Heart left ventricle (tissue), 16 donors: ENCODE results near the gene IRF8. TPM values are rescaled to one million over a fixed set of nuclear protein-coding genes. Genes with fewer than 3 reads are reported as not detected.
A peak's percentile ranks its signal among the peaks of the same experiment; 100 is the strongest.

ENCODE experiments used
- ATAC-seq, 4 donors: fragments of 200-7000 bp; cut with Tn5 transposase; one replicate each; pipeline ENCODE4 v1.9.1; 2020 to 2022; ENCODE audit warnings: moderate library complexity in 4 of 4, mild to moderate bottlenecking in 3 of 4, moderate number of reproducible peaks in 1 of 4
- DNase-seq, 5 donors: peaks; one replicate each; pipeline ENCODE4 v3.0.0-alpha.2; 2020
- H3K27ac ChIP-seq, 12 donors: fragments of 200-600 bp; sonication (generic) in 4 of 12; one replicate each; pipeline versions ENCODE4 v1.5.0 to v1.8.0; 2016 to 2022; ENCODE audit warnings: mild to moderate bottlenecking in 2 of 12
- H3K27me3 ChIP-seq, 9 donors: fragments of 200-600 bp; sonication (generic) in 2 of 9; one replicate each; pipeline versions ENCODE4 v1.5.1 to v1.8.0; 2016 to 2022; ENCODE audit warnings: mild to moderate bottlenecking in 3 of 9
- H3K36me3 ChIP-seq, 9 donors: fragments of 200-600 bp; sonication (generic) in 2 of 9; one replicate each; pipeline versions ENCODE4 v1.5.0 to v1.8.0; 2018 to 2022; ENCODE audit warnings: mild to moderate bottlenecking in 2 of 9
- H3K4me1 ChIP-seq, 12 donors: fragments of 200-600 bp; sonication (generic) in 4 of 12; one replicate each; pipeline versions ENCODE4 v1.5.0 to v1.8.0; 2016 to 2022; ENCODE audit warnings: mild to moderate bottlenecking in 3 of 12
- H3K4me3 ChIP-seq, 12 donors: fragments of 200-600 bp; sonication (generic) in 4 of 12; one replicate each; pipeline versions ENCODE4 v1.5.0 to v1.8.0; 2017 to 2022; ENCODE audit warnings: mild to moderate bottlenecking in 9 of 12, moderate library complexity in 4 of 12
- H3K9me3 ChIP-seq, 12 donors: fragments of 200-600 bp; sonication (generic) in 4 of 12; one replicate each; pipeline versions ENCODE4 v1.5.0 to v1.8.0; 2016 to 2022; ENCODE audit warnings: mild to moderate bottlenecking in 1 of 12
- POLR2A ChIP-seq, 2 donors: fragments of 450-650 bp; IDR thresholded peaks; one replicate each; pipeline ENCODE4 v1.6.1; 2017; ENCODE audit warnings: antibody characterized with exemption in 2 of 2, mild to moderate bottlenecking in 2 of 2, moderate library complexity in 2 of 2
- WGBS, 4 donors: extraction: QIAGEN DNeasy Blood & Tissue Kit in 2 of 4; methylation state at CpG; one replicate each; pipeline versions ENCODE4 v1.1.5 to v1.1.7; 2013 to 2018; 5-methylcytosine and 5-hydroxymethylcytosine counted together
- intact Hi-C, 10 donors: fragments of 100-400 bp; cut with DNase I; formaldehyde crosslinking; loops; one replicate each; pipeline versions ENCODE4 v1.11.1 to v1.14.2; 2022
- polyA plus RNA-seq, 2 donors: library from polyadenylated mRNA; stranded (reverse); fragments of 200-250 nt; gene quantifications; one replicate each; pipeline ENCODE4 v1.2.3, GENCODE V29; 2013
- total RNA-seq, 9 donors: library from RNA; depleted of rRNA in 2 of 9; stranded (reverse); fragments of >200 nt in 2 of 9; fragmentation: NEBNext Ultra II Directional in 3 of 9; extraction: Animal tissue kit (Norgen Biotek cat#: 25700) in 3 of 9; gene quantifications; one replicate each; pipeline versions ENCODE4 v1.1.0 to v1.2.4, GENCODE V29; 2016 to 2023
- TF ChIP-seq, protein P1 (sequence below), 12 donors: fragments of 200-600 bp; sonication (generic) in 4 of 12; IDR thresholded peaks; one replicate each; pipeline versions ENCODE4 v1.5.0 to v1.8.0; 2018 to 2022; ENCODE audit warnings: antibody characterized with exemption in 12 of 12, mild to moderate bottlenecking in 5 of 12
- donor health status: ischemic (EF 13 %, LVEDD 7.1; RV severe dilation, severe dysfunction).
- donor health status: healthy with polysubstance abuse.
- donor health status: DM: no; HTN: yes; CAD: no.
- donor health status: DM: no; HTN: no; CAD: no.
- donor health status: ischemic (EF 25% LVEDD 6.9; RV normal size, moderate dysfunction).
- donor health status: ischemic (EF 25% LVEDD 5.7; RV mildly dilated, moderate dysfunction).
- donor health status: healthy.
- donor health status: DM: yes; HTN: yes; CAD: no.
- donor health status: ischemic (EF 35%, LVEDD 5.7; RV mildly dilated, moderate dysfunction).
- donor health status: nonischemic (EF 11% LVEDD 7.7; RV severe dilation, severe dysfunction).
- donor health status: DM: yes; HTN: yes; CAD: no.
- donor health status: PGD.
- donor health status: ischemic (EF 29% LVEDD 5.4; RV normal size, mild dysfunction).
- donor health status: nonischemic (EF 23%, LVEDD 6.1; RV moderate dilation, normal function).

The IRF8 gene
- total and polyA plus RNA-seq, 11 donors: 1.0 to 31.8 (median 3.1) TPM

DNA sequence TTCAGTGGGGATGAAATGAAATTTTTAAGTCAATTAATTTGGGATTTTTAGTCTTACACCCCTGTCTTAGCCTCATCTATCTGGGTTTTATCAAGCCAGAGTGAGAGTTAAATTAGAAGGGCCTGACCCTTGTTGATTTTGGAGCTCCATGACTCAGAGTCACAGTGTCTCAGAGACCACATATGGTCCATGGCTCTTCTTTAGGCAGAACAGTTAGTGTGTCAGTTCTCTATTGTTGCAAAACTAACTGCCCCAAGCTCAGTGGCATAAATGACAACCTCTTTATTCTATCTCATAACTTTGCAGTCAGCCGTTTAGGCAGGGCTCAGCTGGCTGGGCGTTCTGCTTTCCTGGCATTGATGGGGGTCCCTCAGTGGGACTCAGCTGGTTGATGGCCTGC lies 44.7 kb downstream of the IRF8 start:
- H3K4me1 ChIP-seq: peaks cover 0 to 21% (median 0%) of the 10 kb centered on the region in 12 donors
- no peaks in the 10 kb centered on the region for H3K9me3 ChIP-seq
- H3K36me3 ChIP-seq: no peaks in the 10 kb centered on the region
- intact Hi-C loops: no loop called here
- peaks cover 0 to 17% (median 3%) of the 10 kb centered on the region in 9 donors for H3K27me3 ChIP-seq
- no peak for TF ChIP-seq POLR2A (IDR thresholded peaks at IDR 0.05)
- TF ChIP-seq, protein P1, sequence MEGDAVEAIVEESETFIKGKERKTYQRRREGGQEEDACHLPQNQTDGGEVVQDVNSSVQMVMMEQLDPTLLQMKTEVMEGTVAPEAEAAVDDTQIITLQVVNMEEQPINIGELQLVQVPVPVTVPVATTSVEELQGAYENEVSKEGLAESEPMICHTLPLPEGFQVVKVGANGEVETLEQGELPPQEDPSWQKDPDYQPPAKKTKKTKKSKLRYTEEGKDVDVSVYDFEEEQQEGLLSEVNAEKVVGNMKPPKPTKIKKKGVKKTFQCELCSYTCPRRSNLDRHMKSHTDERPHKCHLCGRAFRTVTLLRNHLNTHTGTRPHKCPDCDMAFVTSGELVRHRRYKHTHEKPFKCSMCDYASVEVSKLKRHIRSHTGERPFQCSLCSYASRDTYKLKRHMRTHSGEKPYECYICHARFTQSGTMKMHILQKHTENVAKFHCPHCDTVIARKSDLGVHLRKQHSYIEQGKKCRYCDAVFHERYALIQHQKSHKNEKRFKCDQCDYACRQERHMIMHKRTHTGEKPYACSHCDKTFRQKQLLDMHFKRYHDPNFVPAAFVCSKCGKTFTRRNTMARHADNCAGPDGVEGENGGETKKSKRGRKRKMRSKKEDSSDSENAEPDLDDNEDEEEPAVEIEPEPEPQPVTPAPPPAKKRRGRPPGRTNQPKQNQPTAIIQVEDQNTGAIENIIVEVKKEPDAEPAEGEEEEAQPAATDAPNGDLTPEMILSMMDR (IDR thresholded peaks at IDR 0.05): no peak
- WGBS, 4 donors: 50 to 85% (median 70%) methylated on average over 2 of the region's 2 CpGs
- ATAC-seq (no peak), DNase-seq (peak in 1 of 5 donors; percentile 12)
- no peak overlapping the region for H3K4me3 ChIP-seq
- no peak overlapping the region for H3K27ac ChIP-seq

DNA sequence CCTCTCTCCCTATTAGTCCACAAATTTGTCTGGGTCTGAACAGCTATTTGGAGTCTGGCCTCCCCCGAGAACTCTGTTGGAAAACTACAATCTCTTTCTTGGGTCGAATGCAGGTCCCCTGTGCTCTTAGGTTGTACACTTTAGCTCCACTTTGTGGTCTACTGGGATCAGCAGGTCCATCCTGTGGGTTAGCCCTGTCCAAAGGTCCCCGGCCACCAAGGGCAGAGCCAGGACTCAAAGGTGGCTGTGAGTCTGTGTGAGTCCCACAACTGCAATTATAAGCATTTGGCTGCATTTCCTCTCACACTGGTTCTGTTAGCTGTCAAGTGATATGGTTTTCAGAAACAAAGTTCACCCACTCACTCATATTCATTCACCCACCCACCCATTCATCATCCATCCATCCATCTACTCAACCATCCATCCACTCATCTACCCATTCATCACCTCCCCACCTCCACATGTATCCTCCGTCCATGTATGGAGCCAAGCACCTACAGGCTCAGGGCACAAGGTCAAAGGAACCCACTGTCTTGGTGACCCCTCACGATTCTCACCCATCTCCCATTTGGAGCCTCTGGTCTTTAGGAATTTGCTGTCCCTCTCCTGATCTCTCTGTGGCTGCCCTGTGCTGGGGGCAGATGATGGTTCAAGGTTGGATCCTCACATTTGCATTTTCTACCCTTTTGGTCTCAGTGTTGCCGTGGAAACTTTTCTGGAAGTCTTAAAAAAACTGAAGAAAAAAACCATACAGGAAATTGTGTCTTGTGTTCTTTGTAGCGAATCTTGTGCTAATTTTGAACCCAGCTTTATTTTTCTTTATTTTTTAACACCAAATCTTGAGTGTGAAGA lies 45.8 kb downstream of the IRF8 start:
- H3K27me3 ChIP-seq: peaks cover 0 to 17% (median 3%) of the 10 kb centered on the region in 9 donors
- 74 to 82% (median 79%) methylated on average over 7 of the region's 7 CpGs for WGBS, 4 donors
- no peaks in the 10 kb centered on the region for H3K9me3 ChIP-seq
- no peak overlapping the region for H3K4me3 ChIP-seq
- no peak overlapping the region for H3K27ac ChIP-seq
- H3K4me1 ChIP-seq: peaks cover 0 to 21% (median 0%) of the 10 kb centered on the region in 12 donors
- TF ChIP-seq, protein P1 (IDR thresholded peaks at IDR 0.05): no peak
- TF ChIP-seq POLR2A (IDR thresholded peaks at IDR 0.05): no peak
- intact Hi-C loops: no loop called here
- no peaks in the 10 kb centered on the region for H3K36me3 ChIP-seq
- no peak for DNase-seq
- no peak for ATAC-seq

GRCh38 chr16:85945424-85945751 lies 46.4 kb downstream of the IRF8 start:
- ATAC-seq (no peak), DNase-seq (no peak)
- intact Hi-C loops: no loop called here
- 83 to 85% (median 84%) methylated on average over 11 of the region's 11 CpGs for WGBS, 4 donors
- Histone ChIP-seq H3K27ac (no peak overlapping the region), H3K4me3 (no peak overlapping the region), H3K27me3 (peaks cover 0 to 17% (median 3%) of the 10 kb centered on the region in 9 donors), H3K4me1 (peaks cover 0 to 21% (median 0%) of the 10 kb centered on the region in 12 donors), H3K9me3 (no peaks in the 10 kb centered on the region), H3K36me3 (no peaks in the 10 kb centered on the region)
- TF ChIP-seq, protein P1 (IDR thresholded peaks at IDR 0.05): no peak
- TF ChIP-seq POLR2A (IDR thresholded peaks at IDR 0.05): no peak

DNA sequence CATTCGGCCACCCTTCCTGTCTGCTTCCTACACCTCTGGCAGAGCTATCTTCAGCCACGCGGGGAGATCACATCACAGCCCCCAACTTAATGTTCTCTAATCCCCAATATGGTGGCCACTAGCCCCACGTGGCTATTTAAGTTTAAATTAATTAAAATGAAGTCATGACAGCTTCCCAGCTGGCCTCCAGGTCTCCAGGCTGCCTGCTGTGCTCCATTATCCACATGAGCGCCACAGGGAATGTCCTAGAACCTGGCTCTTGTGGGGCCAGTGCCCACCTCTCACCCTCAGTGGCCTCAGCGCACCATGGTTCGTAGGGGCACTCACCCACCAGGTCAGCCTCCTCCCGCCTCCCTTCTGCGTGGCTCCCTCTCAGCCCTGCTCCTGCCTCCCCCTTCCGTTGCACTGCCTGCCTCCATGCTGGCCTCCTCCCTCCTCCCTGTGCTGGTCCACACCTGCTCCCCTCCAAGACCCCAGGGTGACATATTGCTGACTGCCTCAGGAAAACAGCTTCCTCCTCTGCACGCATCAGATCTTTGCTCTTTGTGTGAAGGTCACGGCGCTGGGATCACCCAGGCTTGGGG lies 47.7 kb downstream of the IRF8 start:
- no peaks in the 10 kb centered on the region for H3K9me3 ChIP-seq
- intact Hi-C loops: no loop called here
- H3K4me1 ChIP-seq: peaks cover 0 to 15% (median 0%) of the 10 kb centered on the region in 12 donors
- 75 to 84% (median 81%) methylated on average over 13 of the region's 13 CpGs for WGBS, 4 donors
- TF ChIP-seq, protein P1 (IDR thresholded peaks at IDR 0.05): no peak
- TF ChIP-seq POLR2A (IDR thresholded peaks at IDR 0.05): no peak
- H3K27ac ChIP-seq: no peak overlapping the region
- H3K4me3 ChIP-seq: no peak overlapping the region
- no peak for DNase-seq
- H3K27me3 ChIP-seq: peaks cover 0 to 22% (median 3%) of the 10 kb centered on the region in 9 donors
- no peaks in the 10 kb centered on the region for H3K36me3 ChIP-seq
- no peak for ATAC-seq
